PFSK-1 (cell line): ENCODE data around the gene IFRD2.

Experiments used
- FOXP2 ChIP-seq: optimal IDR thresholded peaks from 2 replicates; pipeline ENCODE3; 2011; ENCODE audit warnings: borderline replicate concordance, control low read depth, inconsistent platforms; ENCODE audit not compliant: insufficient read depth; ENCODE audit errors: extremely low read length, extremely low read depth
- POLR2AphosphoS5 ChIP-seq: IDR thresholded peaks from 2 replicates; pipeline ENCODE4 v1.6.1; 2012; ENCODE audit warnings: low read depth, mild to moderate bottlenecking, control low read depth, low read length, moderate library complexity
- SIN3A ChIP-seq: IDR thresholded peaks from 2 replicates; pipeline ENCODE4 v1.6.1; 2012; ENCODE audit warnings: mild to moderate bottlenecking, low read length, moderate library complexity, borderline replicate concordance; ENCODE audit not compliant: insufficient read depth
- TAF1 ChIP-seq: IDR thresholded peaks from 2 replicates; pipeline ENCODE4 v1.6.1; 2012; ENCODE audit warnings: low read length, control low read depth, borderline replicate concordance; ENCODE audit not compliant: insufficient read depth
- TF ChIP-seq, protein P1 (sequence below), 2 experiments: IDR thresholded peaks; 2 replicates each; pipeline versions ENCODE4 v1.6.1 to v1.8.0; 2011 to 2012; ENCODE audit warnings: low read depth in 2 of 2, low read length in 2 of 2, control low read depth in 1 of 2, inconsistent platforms in 1 of 2, mild to moderate bottlenecking in 1 of 2, moderate library complexity in 1 of 2; ENCODE audit not compliant: insufficient read depth in 1 of 2

IFRD2 gene

DNA sequence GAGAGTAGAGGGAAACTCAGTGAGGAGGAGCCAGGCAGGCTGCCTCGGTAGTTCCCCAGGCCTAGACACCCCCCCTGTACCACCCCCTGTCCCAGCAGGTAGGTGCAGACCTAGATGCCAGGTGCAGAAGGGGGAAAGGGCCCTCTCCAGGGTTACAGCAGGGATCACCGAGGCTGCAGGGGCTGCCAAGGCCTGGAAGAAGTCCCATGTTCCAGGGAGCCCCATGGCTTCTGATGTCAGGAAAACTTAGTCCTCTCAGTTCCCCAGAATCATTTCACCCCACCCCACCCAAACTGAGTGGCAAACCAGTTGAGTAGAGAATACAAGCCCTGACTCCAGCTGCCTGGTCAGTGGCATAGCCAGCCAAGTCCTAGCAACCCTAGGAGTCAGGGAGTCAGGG, 30.7 kb downstream of the IFRD2 start:
- TF ChIP-seq FOXP2: no peak
- TF ChIP-seq TAF1: no peak
- TF ChIP-seq, protein P1, sequence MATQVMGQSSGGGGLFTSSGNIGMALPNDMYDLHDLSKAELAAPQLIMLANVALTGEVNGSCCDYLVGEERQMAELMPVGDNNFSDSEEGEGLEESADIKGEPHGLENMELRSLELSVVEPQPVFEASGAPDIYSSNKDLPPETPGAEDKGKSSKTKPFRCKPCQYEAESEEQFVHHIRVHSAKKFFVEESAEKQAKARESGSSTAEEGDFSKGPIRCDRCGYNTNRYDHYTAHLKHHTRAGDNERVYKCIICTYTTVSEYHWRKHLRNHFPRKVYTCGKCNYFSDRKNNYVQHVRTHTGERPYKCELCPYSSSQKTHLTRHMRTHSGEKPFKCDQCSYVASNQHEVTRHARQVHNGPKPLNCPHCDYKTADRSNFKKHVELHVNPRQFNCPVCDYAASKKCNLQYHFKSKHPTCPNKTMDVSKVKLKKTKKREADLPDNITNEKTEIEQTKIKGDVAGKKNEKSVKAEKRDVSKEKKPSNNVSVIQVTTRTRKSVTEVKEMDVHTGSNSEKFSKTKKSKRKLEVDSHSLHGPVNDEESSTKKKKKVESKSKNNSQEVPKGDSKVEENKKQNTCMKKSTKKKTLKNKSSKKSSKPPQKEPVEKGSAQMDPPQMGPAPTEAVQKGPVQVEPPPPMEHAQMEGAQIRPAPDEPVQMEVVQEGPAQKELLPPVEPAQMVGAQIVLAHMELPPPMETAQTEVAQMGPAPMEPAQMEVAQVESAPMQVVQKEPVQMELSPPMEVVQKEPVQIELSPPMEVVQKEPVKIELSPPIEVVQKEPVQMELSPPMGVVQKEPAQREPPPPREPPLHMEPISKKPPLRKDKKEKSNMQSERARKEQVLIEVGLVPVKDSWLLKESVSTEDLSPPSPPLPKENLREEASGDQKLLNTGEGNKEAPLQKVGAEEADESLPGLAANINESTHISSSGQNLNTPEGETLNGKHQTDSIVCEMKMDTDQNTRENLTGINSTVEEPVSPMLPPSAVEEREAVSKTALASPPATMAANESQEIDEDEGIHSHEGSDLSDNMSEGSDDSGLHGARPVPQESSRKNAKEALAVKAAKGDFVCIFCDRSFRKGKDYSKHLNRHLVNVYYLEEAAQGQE (IDR thresholded peaks at IDR 0.05; ENCODE audit: insufficient read depth in 1 of 2, low read depth in 2 of 2, low read length in 2 of 2): no peak
- no peak for TF ChIP-seq SIN3A

DNA sequence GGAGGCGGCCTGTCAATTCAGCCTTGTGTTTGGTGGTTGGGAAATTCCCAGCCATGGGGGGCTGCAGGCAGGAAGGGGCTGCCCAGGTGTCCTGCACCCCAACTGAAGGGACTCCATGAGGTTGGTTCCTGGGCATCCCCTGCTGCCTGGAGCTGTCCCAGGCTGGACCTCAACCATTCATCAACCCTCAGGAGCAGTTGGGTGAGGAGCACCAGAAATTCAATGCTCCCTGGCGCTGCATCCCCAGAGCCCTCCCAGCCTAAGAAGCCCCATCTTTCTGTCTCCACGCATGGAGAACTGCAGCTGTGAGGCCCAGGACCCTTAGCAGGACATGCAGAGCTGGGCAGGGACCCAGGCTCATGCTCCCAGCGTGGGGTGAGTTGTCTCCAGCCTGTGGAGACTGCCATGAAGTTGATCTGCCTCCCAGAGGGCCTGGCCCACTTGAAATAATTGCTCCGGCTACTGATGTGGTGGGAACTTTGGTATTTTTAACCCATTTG, 31.2 kb downstream of the IFRD2 start:
- TF ChIP-seq POLR2AphosphoS5 (no peak), SIN3A (no peak), FOXP2 (no peak), TAF1 (no peak)
- TF ChIP-seq, protein P1 (IDR thresholded peaks at IDR 0.05; ENCODE audit: insufficient read depth in 1 of 2, low read depth in 2 of 2, low read length in 2 of 2): no peak

DNA sequence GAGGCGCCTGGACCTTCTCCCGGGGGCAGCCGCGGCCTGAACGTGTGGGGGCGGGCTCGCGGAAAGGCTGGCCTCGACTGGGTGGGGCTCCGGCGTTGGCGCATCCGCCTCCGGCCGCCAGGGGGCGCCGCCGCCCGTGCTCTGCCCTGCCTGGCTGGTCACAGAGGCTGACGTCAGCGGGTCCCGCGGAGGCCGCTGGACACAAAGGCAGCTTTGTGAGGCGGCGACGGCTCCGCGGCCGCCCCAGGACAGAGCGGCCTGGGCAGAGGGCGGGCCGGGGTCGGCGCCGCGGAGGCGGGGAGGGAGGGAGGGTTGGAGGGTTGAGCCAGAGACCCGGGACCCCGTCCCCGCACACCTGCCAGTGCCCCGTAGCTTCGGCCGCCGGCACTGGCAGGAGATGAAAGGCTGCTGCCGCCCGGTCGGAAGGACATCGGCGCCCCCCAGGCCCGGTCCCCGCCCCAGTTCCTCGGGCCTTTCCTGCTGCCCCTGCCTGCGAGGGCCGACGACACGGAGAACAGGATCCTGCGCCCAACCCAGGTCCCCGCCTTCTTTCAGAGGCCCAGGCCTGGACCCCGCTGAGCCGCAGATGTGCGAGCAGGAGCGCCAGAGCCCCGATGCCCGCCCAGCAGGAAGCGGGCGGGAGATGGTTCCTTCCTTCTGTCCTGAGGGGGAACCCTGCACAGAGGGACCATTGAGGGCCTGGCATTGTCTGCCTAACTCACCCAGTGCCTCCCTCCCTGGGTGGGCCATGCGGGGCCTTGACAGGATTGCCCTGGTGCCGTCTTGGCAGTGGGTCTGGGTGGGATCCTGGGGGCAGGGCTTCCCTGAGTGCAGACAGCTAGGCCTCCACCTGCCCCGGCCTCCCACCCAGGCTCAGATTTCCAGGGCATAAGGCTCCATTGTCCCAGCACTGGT, 31.9 kb downstream of the IFRD2 start:
- TF ChIP-seq POLR2AphosphoS5: peak; percentile 68
- TF ChIP-seq, protein P1 (IDR thresholded peaks at IDR 0.05; ENCODE audit: insufficient read depth in 1 of 2, low read depth in 2 of 2, low read length in 2 of 2): no peak

DNA sequence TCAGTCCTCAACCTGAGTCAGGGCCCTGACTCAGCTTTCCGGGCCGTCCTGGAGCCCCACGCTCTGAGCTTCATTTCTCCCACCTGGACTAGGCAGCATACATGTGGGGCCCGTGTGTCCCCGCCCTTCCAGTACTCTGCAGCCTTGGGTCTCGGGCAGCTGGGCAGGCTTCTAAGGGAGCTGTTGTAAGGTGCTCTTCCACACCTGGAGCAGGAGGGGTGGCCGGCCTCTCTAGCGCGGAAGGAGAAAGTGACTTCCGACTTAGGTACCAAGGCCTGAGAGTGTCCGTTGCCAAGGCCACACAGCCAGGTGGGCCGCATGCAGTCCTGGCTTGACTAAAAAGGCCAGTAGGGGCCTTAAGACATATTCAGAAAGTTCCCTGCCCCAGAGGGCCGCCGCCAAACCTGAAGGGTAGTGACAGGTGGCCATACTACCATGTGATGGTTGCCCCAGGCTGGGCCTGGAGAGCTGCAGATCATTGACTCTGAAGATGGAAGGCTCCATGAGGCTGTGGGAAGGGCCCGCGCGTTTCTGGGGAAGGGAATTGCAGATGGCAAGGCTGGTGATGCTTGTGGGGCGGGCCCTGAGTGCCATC, 32.7 kb downstream of the IFRD2 start:
- no peak for TF ChIP-seq SIN3A
- no peak for TF ChIP-seq FOXP2
- TF ChIP-seq, protein P1 (IDR thresholded peaks at IDR 0.05; ENCODE audit: insufficient read depth in 1 of 2, low read depth in 2 of 2, low read length in 2 of 2): no peak
- TF ChIP-seq TAF1: no peak
- TF ChIP-seq POLR2AphosphoS5: no peak
